Muscle of leg (tissue), 11 donors: ENCODE measurements around the gene IRF9. TPM values are rescaled to one million over a fixed set of nuclear protein-coding genes. Genes with fewer than 3 reads are reported as not detected.
"Not testable (repeated sequence)": the region's sequence is repeated elsewhere in the genome, so short reads cannot be mapped to it uniquely, and the experiment has no call there.

Experiments used
- DNase-seq: peaks from one replicate; pipeline ENCODE4 v3.0.0; 2013
- H3K27ac ChIP-seq: one replicate; pipeline ENCODE4 v1.5.1; 2013; ENCODE audit warnings: mild to moderate bottlenecking, low read length, control low read depth
- H3K27me3 ChIP-seq: one replicate; pipeline ENCODE4 v1.6.1; 2013; ENCODE audit warnings: low read length; ENCODE audit not compliant: control insufficient read depth, insufficient read depth
- H3K36me3 ChIP-seq: one replicate; pipeline ENCODE4 v1.6.1; 2013; ENCODE audit warnings: low read length; ENCODE audit not compliant: control insufficient read depth, insufficient read depth
- H3K4me1 ChIP-seq: one replicate; pipeline ENCODE4 v1.6.1; 2013; ENCODE audit warnings: low read length; ENCODE audit not compliant: control insufficient read depth, insufficient read depth
- H3K4me3 ChIP-seq: one replicate; pipeline ENCODE4 v1.5.1; 2013; ENCODE audit warnings: low read length, control low read depth
- H3K9me3 ChIP-seq: replicated peaks from 2 replicates; pipeline ENCODE4 v1.6.1; 2013; ENCODE audit warnings: low read depth, low read length; ENCODE audit not compliant: control insufficient read depth
- WGBS: methylation state at CpG from one replicate; pipeline ENCODE4 v1.1.5; 2013; ENCODE audit warnings: missing lambda C conversion rate; ENCODE audit not compliant: insufficient coverage; 5-methylcytosine and 5-hydroxymethylcytosine counted together
- polyA plus RNA-seq, 8 donors: library from polyadenylated mRNA; unstranded; fragments of 120-200 nt; gene quantifications; one replicate each; pipeline versions ENCODE4 v1.2.1 to v1.2.3, GENCODE V29; 2013; ENCODE audit warnings: inconsistent platforms in 1 of 8, low replicate concordance in 1 of 8; ENCODE audit not compliant: insufficient read length in 8 of 8, insufficient read depth in 1 of 8
- total RNA-seq: library from RNA; stranded (reverse); fragments of 120-200 nt; gene quantifications from one replicate; pipeline ENCODE4 v1.2.4, GENCODE V29; 2013

IRF9 gene
- total and polyA plus RNA-seq, 9 donors, result 24.0 to 36.3 (median 26.9) TPM

GRCh38 chr14:24194873-24195185, 33.8 kb downstream of the IRF9 start:
- peaks cover 14% of the 10 kb centered on the region for H3K4me1 ChIP-seq

DNA sequence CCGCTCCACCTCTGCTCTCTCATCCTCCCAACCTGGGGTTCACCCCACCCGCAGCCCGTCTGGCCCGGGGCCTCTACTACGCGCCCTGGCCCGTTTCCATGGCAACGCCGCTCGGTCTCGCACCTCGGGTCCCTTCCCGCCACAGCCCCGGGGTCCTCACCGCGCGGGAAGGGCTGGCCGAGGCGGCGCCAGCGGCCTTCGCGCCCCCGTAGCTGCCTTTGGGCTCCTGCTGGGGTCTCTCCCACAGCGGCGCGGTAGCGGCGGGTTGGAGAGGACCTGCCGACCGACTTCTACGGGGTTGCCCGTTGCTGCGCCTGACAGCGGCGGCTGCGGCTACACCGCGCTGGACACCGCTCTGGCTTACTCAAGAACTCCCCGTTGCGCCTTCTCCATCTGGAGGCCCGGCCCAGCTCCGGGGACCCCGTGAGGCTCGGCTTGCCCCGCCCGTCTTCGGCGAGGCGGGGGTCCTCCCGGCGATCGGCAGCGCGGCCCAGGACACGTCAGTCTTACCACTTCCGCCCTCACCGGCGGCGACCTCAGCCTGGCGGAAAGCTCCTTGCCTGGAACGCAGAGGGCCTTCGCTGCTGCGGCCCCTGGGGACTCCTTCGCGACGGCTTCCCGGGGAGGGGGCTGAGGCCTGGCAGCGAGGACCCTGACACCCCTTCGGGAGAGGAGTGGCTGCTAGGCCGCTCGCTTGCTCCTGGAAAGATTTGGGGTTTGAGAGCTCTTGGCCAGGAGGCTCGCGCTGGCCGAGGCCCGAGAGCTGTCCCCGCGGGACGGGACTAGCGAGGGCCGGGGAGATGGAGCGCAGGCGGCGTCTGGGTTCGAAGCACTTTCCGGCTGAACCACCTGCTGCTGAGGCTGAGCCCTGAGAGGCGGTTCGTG, 34.4 kb downstream of the IRF9 start, which contains the start of gene TM9SF1:
TSS of gene TM9SF1 (minus strand) at position 256 of the 885 bp plus-strand sequence. CDS start 422 bp downstream, outside the sequence.
- H3K27ac ChIP-seq, result peak within 1 kb of the TSS; percentile 93
- H3K4me3 ChIP-seq, result peak within 1 kb of the TSS; percentile 77
- DNase-seq, result peak; percentile 96
- H3K9me3 ChIP-seq, result no peaks in the 10 kb centered on the region
- under 1% methylated on average over 84 of the region's 89 CpGs for WGBS
- peaks cover 34% of the 10 kb centered on the region for H3K36me3 ChIP-seq
- peaks cover 14% of the 10 kb centered on the region for H3K4me1 ChIP-seq
- H3K27me3 ChIP-seq, result no peaks in the 10 kb centered on the region

More at GRCh38 chr14:24194873-24195185, 33.8 kb downstream of the IRF9 start:
- no peaks in the 10 kb centered on the region for H3K27me3 ChIP-seq
- no peaks in the 10 kb centered on the region for H3K9me3 ChIP-seq
- WGBS, result 56% methylated on average over 8 of the region's 8 CpGs
- peaks cover 39% of the 10 kb centered on the region for H3K36me3 ChIP-seq
- peak overlapping the region; percentile 93 for H3K27ac ChIP-seq
- H3K4me3 ChIP-seq, result peak overlapping the region; percentile 77
- no peak for DNase-seq

GRCh38 chr14:24196071-24197055, 35.3 kb downstream of the IRF9 start:
- WGBS, result 11% methylated on average over 13 of the region's 33 CpGs
- H3K4me1 ChIP-seq, result peaks cover 14% of the 10 kb centered on the region
- H3K4me3 ChIP-seq, result peak overlapping the region; percentile 77
- H3K9me3 ChIP-seq, result no peaks in the 10 kb centered on the region
- peaks cover 33% of the 10 kb centered on the region for H3K36me3 ChIP-seq
- H3K27me3 ChIP-seq, result no peaks in the 10 kb centered on the region
- H3K27ac ChIP-seq, result peak overlapping the region; percentile 93
- DNase-seq, result peak; percentile 53

DNA sequence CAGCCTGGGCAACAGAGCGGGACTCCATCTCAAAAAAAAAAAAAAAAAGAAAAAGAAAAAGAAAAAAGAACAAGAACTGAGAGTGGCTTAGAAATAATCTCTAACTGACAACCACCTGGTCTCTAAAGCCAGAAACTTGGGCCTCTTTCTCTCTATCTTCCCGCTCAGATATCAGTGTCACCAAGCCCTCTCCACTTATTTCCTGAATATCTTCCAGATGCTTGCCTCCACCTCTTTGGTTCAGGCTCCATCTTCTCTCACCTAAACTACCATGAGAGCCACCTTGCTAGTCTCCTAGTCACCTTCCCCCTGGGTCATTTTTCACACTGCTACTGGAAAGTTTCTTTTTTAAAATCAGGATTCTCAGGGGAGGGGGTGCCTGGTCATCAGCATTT, 36.0 kb downstream of the IRF9 start:
- no peaks in the 10 kb centered on the region for H3K9me3 ChIP-seq
- peaks cover 33% of the 10 kb centered on the region for H3K36me3 ChIP-seq
- no peaks in the 10 kb centered on the region for H3K27me3 ChIP-seq
- no peak overlapping the region for H3K27ac ChIP-seq
- no peak overlapping the region for H3K4me3 ChIP-seq
- no peak for DNase-seq
- peaks cover 14% of the 10 kb centered on the region for H3K4me1 ChIP-seq
- 63% methylated on average over 1 of the region's 2 CpGs for WGBS

DNA sequence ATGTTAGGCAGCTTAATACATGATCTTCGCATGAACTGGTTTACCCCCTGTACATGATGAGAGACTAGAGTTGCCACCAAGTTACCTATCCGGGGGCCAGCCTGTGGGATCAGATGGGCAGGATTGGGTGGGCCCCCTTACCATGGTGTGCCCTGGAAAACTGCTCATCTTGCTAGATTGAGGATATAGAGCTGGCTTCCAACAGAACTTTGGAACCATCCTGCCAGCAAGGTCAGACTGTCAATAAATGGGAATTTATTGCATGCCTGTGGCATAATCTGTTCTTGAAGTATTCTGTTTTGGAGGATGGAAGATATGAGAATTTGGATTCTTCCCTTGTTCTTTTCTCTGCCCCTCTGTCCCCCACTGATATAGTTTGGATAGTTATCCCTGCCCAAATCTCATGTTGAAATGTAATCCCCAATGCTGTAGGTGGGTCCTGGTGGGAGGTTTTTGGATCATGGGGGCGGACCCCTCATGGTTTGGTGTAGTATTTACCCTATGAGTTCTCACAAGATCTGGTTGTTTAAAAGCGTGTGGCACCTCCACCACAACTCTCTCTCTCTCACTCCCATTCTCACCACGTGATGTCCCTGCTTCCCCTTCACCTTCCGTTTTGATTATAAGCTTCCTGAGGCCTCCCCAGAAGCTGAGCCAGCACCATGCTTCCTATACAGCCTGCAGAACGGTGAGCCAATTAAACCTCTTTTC, 37.9 kb downstream of the IRF9 start:
- Histone ChIP-seq H3K9me3 (no peaks in the 10 kb centered on the region), H3K27me3 (no peaks in the 10 kb centered on the region), H3K4me3 (no peak overlapping the region), H3K36me3 (peaks cover 27% of the 10 kb centered on the region), H3K27ac (no peak overlapping the region), H3K4me1 (peaks cover 14% of the 10 kb centered on the region)
- no peak for DNase-seq
- 90% methylated on average over 3 of the region's 7 CpGs for WGBS

- not testable (repeated sequence) for DNase-seq, H3K4me1 ChIP-seq, H3K4me3 ChIP-seq, H3K9me3 ChIP-seq, H3K27me3 ChIP-seq, H3K27ac ChIP-seq
- peaks cover 46% of the 10 kb centered on the region for H3K36me3 ChIP-seq
- 82% methylated on average over 8 of the region's 8 CpGs for WGBS
These were observed 41.5 kb downstream of the IRF9 start for GRCh38 chr14:24202538-24202937.

- not testable (repeated sequence) for H3K27ac ChIP-seq
These were observed 42.3 kb downstream of the IRF9 start for GRCh38 chr14:24203249-24203886.

GRCh38 chr14:24204163-24205146, 43.4 kb downstream of the IRF9 start:
- H3K9me3 ChIP-seq, result no peaks in the 10 kb centered on the region
- no peaks in the 10 kb centered on the region for H3K4me1 ChIP-seq
- 100% methylated on average over 5 of the region's 7 CpGs for WGBS
- no peak for DNase-seq
- no peak overlapping the region for H3K4me3 ChIP-seq
- H3K27ac ChIP-seq, result no peak overlapping the region
- peaks cover 59% of the 10 kb centered on the region for H3K36me3 ChIP-seq
- no peaks in the 10 kb centered on the region for H3K27me3 ChIP-seq

More at GRCh38 chr14:24203249-24203886, 42.3 kb downstream of the IRF9 start:
- not testable (repeated sequence) for DNase-seq, H3K4me3 ChIP-seq, H3K4me1 ChIP-seq, H3K9me3 ChIP-seq, H3K27me3 ChIP-seq
- H3K36me3 ChIP-seq, result peaks cover 55% of the 10 kb centered on the region
- WGBS, result 100% methylated on average over 4 of the region's 16 CpGs
